Measurements from ENCODE around the gene C1S. TPM values are rescaled to one million over a fixed set of nuclear protein-coding genes. Genes with fewer than 3 reads are reported as not detected.
A peak's percentile ranks its signal among the peaks of the same experiment; 100 is the strongest.

Gene C1S
- total RNA-seq, 5 donors from 2014 or later (not counting 1 experiment from before 2014, with no cell fraction given) = 1.5 to 5.0 (median 4.5) TPM

DNA sequence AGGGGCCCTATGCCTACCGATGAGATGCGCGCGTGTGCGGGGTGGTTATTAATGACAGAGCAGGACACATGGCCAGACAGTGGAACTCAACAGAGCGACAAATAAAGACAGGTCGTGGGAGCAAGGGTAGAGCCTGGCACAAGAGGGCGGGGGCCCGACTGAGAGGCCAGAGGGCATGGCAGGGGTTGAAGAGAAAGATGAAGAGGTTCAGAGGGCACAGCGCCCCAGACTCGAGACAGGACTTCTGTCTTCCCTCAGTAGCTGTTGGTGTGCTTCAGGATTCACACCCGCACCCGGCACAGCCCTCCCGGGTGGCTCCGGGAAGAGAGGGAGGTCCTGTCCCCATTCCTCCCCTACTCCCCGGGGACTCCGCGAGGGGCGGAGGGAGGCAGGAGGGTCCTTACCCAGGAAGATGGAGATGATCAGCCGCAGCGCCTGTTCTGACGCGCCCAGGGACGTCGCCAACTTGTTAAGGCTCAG is 42.6 kb upstream of the C1S start:
- peaks cover 13% of the 10 kb centered on the region for H3K36me3 Mint-ChIP-seq
- CTCF ChIA-PET = interaction anchor here (0.6 to 1.7 kb wide), 22 partner anchors 8 to 460 kb away, joined by 3 to 16 read pairs (median 4); partner anchors contain the start of genes SPSB2 (in 2 of the 2), C12orf57 (in 1 of the 2), COPS7A (in 1 of the 2) and RNU7-1 (in 1 of the 2)
- WGBS (ENCODE audit: insufficient coverage) = 9% methylated on average over 21 of the region's 25 CpGs

DNA sequence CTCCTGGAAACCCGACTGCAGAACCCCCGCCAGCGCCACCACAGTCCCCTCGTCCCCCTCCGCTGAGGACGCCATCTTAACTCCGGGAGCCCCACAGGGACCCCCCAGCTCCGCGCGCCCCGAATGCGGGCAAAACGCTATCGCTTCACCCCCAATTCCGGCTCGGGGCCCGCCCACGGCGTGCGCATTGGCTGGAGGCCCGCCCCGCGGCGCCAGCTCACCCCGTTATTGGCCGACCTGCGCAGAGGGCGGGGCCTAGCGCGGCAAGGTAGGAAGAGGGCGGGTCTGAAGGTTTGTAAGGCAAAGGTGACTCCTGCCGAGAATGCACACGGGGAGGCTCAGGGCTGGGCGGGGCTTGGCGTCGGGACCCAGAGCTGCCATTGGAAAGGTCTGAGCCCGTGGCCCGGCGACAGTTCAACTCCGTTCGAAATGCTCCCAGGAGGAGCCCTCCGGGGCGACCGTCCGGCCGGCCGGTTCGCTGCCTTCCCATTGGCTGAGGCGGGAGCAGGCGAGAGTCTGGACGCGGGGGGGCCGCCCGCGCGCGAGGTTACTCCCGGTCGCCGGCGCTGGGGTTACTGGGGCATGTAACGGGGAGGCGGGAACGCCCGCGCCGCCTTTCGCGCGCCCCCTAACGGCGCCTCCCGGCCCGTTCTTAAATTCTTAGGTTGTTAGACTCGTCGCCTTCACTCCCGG is 42.0 kb upstream of the C1S start, which contains the start of gene LPCAT3:
Gene LPCAT3 (minus strand): TSS at position 127 of the 693 bp plus-strand sequence. CDS start 52 bp downstream, at position 75.
- WGBS (ENCODE audit: insufficient coverage) = 0% methylated on average over 76 of the region's 77 CpGs
- Histone ChIP-seq H3K4me1 (ENCODE audit: control insufficient read depth in 1 of 2, extremely low read depth in 1 of 2, insufficient read depth in 2 of 2, low read length in 2 of 2) (peaks cover 9 to 21% of the 10 kb centered on the region in 2 experiments), H3K9me3 (no peaks in the 10 kb centered on the region), H3K27me3 (replicated peaks in 1 of 2; ENCODE audit: control insufficient read depth in 2 of 2, extremely low read depth in 1 of 2, insufficient read depth in 2 of 2, low read length in 1 of 2) (no peaks in the 10 kb centered on the region), H3K4me3 (ENCODE audit: control insufficient read depth in 1 of 2, extremely low read depth in 1 of 2, low read length in 1 of 2) (peak within 1 kb of the TSS; percentile 95 to 96), H3K36me3 (ENCODE audit: control insufficient read depth in 2 of 2, extremely low read depth in 1 of 2, insufficient read depth in 1 of 2, low read length in 1 of 2) (peaks cover 0 to 12% of the 10 kb centered on the region in 2 donors), H3K27ac (ENCODE audit: low read length) (peak within 1 kb of the TSS; percentile 86)
- Mint-ChIP-seq H3K27me3 (no peaks in the 10 kb centered on the region), H3K4me3 (peak within 1 kb of the TSS; percentile 89 to 98 (median 91)), H3K36me3 (peaks cover 8% of the 10 kb centered on the region), H3K27ac (peak within 1 kb of the TSS; percentile 80), H3K4me1 (peaks cover 29 to 30% (median 30%) of the 10 kb centered on the region in 3 donors), H3K9me3 (no peaks in the 10 kb centered on the region)
- DNase-seq = peak; percentile 93 to 99 (median 96)
- ChIA-PET POLR2A (interaction anchor here in 1 of 2 donors (1.0 to 1.4 kb wide), 4 partner anchors 13 to 166 kb away, joined by 4 to 6 read pairs (median 4); partner anchors contain the start of genes C12orf57, RNU7-1 and USP5), CTCF (interaction anchor here (0.6 to 1.7 kb wide), 21 partner anchors 8 to 461 kb away, joined by 3 to 16 read pairs (median 4); partner anchors contain the start of genes SPSB2 (in 2 of the 2), C12orf57 (in 1 of the 2), COPS7A (in 1 of the 2) and RNU7-1 (in 1 of the 2))
- ATAC-seq (replicated peaks in 1 of 4) = peak; percentile 94 to 98 (median 97)

More for the DNA sequence above, 42.6 kb upstream of the C1S start:
- Histone ChIP-seq H3K4me1 (ENCODE audit: control insufficient read depth in 1 of 2, extremely low read depth in 1 of 2, insufficient read depth in 2 of 2, low read length in 2 of 2) (peaks cover 9 to 21% of the 10 kb centered on the region in 2 experiments), H3K27ac (ENCODE audit: low read length) (peak overlapping the region; percentile 86), H3K36me3 (ENCODE audit: control insufficient read depth in 2 of 2, extremely low read depth in 1 of 2, insufficient read depth in 1 of 2, low read length in 1 of 2) (peaks cover 0 to 18% of the 10 kb centered on the region in 2 donors), H3K9me3 (no peaks in the 10 kb centered on the region), H3K4me3 (ENCODE audit: control insufficient read depth in 1 of 2, extremely low read depth in 1 of 2, low read length in 1 of 2) (peak overlapping the region; percentile 95 to 96), H3K27me3 (replicated peaks in 1 of 2; ENCODE audit: control insufficient read depth in 2 of 2, extremely low read depth in 1 of 2, insufficient read depth in 2 of 2, low read length in 1 of 2) (no peaks in the 10 kb centered on the region)
- H3K27me3 Mint-ChIP-seq = no peaks in the 10 kb centered on the region
- ATAC-seq (replicated peaks in 1 of 4) = peak in 3 of 4 experiments; percentile 1 to 3 (median 2)
- peak overlapping the region; percentile 89 to 98 (median 91) for H3K4me3 Mint-ChIP-seq
- H3K4me1 Mint-ChIP-seq = peaks cover 29 to 35% (median 32%) of the 10 kb centered on the region in 3 donors
- POLR2A ChIA-PET = interaction anchor here (0.6 to 1.4 kb wide), 5 partner anchors 12 to 165 kb away, joined by 4 to 6 read pairs (median 5); partner anchors contain the start of genes C12orf57 (in 1 of the 2), RNU7-1 (in 1 of the 2) and USP5 (in 1 of the 2)
- no peaks in the 10 kb centered on the region for H3K9me3 Mint-ChIP-seq
- peak overlapping the region; percentile 80 for H3K27ac Mint-ChIP-seq
- peak in 2 of 35 experiments; percentile 3 for DNase-seq

DNA sequence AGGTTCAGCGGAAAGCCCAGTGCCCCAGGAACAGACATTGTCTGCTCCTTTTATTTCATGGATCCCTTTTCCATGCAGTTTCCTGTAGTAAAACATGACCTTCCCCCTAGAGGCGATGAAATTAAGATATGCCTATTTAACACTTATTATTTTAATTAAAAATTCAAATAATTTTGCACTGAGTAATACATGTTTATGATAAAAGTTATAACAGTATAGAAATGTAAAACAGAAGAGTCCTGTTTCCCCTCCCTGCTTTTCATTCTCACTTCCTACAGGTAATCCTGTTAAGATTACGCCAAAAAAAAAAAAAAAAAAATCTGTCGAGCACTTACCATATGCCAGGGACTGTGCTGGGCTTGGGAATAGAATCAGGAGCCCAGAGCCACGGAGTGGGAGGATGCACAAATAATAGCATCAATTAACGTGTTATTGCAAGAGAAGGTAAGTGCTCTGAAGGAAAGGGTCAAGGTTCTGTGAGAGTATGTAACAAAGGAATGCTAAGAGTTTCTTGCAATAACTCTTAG is 41.4 kb upstream of the C1S start:
- POLR2A ChIA-PET = interaction anchor here in 1 of 2 donors (1.0 to 1.4 kb wide), 3 partner anchors 44 to 167 kb away, joined by 4 to 5 read pairs (median 4); partner anchors contain the start of genes C12orf57, RNU7-1 and USP5
- Histone ChIP-seq H3K27me3 (replicated peaks in 1 of 2; ENCODE audit: control insufficient read depth in 2 of 2, extremely low read depth in 1 of 2, insufficient read depth in 2 of 2, low read length in 1 of 2) (no peaks in the 10 kb centered on the region), H3K36me3 (ENCODE audit: control insufficient read depth in 2 of 2, extremely low read depth in 1 of 2, insufficient read depth in 1 of 2, low read length in 1 of 2) (peaks cover 0 to 8% of the 10 kb centered on the region in 2 donors), H3K27ac (ENCODE audit: low read length) (peak overlapping the region; percentile 86), H3K4me1 (ENCODE audit: control insufficient read depth in 1 of 2, extremely low read depth in 1 of 2, insufficient read depth in 2 of 2, low read length in 2 of 2) (peaks cover 9 to 21% of the 10 kb centered on the region in 2 experiments), H3K9me3 (no peaks in the 10 kb centered on the region), H3K4me3 (ENCODE audit: control insufficient read depth in 1 of 2, extremely low read depth in 1 of 2, low read length in 1 of 2) (peak overlapping the region; percentile 95 to 96)
- H3K27me3 Mint-ChIP-seq = no peaks in the 10 kb centered on the region
- ATAC-seq (replicated peaks in 1 of 4) (no peak), DNase-seq (no peak)
- CTCF ChIA-PET = interaction anchor here (0.5 to 1.7 kb wide), 7 partner anchors 54 to 146 kb away, joined by 3 to 16 read pairs (median 4); partner anchors contain the start of genes C12orf57 (in 1 of the 2), RNU7-1 (in 1 of the 2) and SPSB2 (in 1 of the 2)
- H3K36me3 Mint-ChIP-seq = peaks cover 2% of the 10 kb centered on the region
- no CpG with 5 or more reads among the region's 6 CpGs for WGBS (ENCODE audit: insufficient coverage)
- H3K4me3 Mint-ChIP-seq = peak overlapping the region; percentile 89 to 98 (median 91)
- peak overlapping the region in 1 of 2 donors; percentile 61 for H3K27ac Mint-ChIP-seq
- no peaks in the 10 kb centered on the region for H3K9me3 Mint-ChIP-seq
- H3K4me1 Mint-ChIP-seq = peaks cover 25 to 30% (median 26%) of the 10 kb centered on the region in 3 donors

DNA sequence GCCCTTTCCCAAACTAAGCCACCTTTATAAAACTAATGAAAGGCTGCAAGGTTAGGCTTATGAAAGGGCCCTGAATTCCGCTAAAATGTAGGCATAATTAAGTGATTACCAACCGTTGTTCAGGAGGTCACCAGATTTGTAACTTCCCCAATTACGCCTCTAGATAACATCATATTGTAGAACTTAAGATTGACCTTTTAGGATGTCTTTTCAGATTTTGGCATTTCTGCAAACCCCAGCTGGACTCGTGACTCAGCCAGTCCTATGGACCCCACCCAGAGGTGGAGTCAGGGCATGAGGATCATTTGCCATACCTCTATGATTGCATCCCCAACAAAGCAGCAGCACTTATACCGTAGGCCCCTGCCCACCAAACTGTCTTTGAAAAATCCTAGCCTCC is 38.6 kb upstream of the C1S start:
- H3K27ac Mint-ChIP-seq = no peak overlapping the region
- WGBS (ENCODE audit: insufficient coverage) = 60% methylated on average over 1 of the region's 5 CpGs
- no peaks in the 10 kb centered on the region for H3K9me3 ChIP-seq
- H3K27me3 ChIP-seq (replicated peaks in 1 of 2; ENCODE audit: control insufficient read depth in 2 of 2, extremely low read depth in 1 of 2, insufficient read depth in 2 of 2, low read length in 1 of 2) = no peaks in the 10 kb centered on the region
- no peak overlapping the region for H3K27ac ChIP-seq (ENCODE audit: low read length)
- H3K9me3 Mint-ChIP-seq = no peaks in the 10 kb centered on the region
- H3K4me1 Mint-ChIP-seq = peaks cover 11% of the 10 kb centered on the region in 3 donors
- DNase-seq = no peak
- H3K4me3 ChIP-seq (ENCODE audit: control insufficient read depth in 1 of 2, extremely low read depth in 1 of 2, low read length in 1 of 2) = no peak overlapping the region
- ChIA-PET POLR2A (no interaction called here), CTCF (interaction anchor here (0.5 to 1.4 kb wide), 4 partner anchors 29 to 690 kb away, joined by 3 to 5 read pairs (median 4); no protein-coding TSS in a partner anchor)
- H3K4me3 Mint-ChIP-seq = no peak overlapping the region
- no peaks in the 10 kb centered on the region for H3K27me3 Mint-ChIP-seq
- no peaks in the 10 kb centered on the region for H3K36me3 Mint-ChIP-seq
- peaks cover 7 to 17% of the 10 kb centered on the region in 2 experiments for H3K4me1 ChIP-seq (ENCODE audit: control insufficient read depth in 1 of 2, extremely low read depth in 1 of 2, insufficient read depth in 2 of 2, low read length in 2 of 2)
- no peaks in the 10 kb centered on the region for H3K36me3 ChIP-seq (ENCODE audit: control insufficient read depth in 2 of 2, extremely low read depth in 1 of 2, insufficient read depth in 1 of 2, low read length in 1 of 2)
- ATAC-seq (replicated peaks in 1 of 4) = no peak

DNA sequence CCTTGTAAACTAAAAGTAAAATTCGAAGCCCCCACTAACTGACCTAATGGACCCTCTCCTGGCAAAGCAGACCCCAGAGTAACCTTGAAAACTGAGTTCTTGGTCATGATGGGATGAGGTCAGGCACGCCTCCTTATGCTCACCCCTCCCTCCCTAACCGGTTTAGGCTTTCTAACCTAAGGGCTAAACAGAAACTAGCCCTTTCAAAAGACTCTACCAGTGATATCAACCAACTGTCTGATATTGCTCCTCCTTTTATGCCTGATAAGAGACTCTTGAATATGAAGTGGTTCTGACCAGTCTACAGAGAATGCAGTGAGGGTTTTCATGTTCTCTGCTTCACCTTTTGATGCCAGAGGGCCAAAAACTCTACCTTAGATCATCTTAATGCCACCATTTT is 37.4 kb upstream of the C1S start:
- Mint-ChIP-seq H3K27ac (no peak overlapping the region), H3K4me1 (peaks cover 0 to 2% (median 1%) of the 10 kb centered on the region in 3 donors), H3K36me3 (no peaks in the 10 kb centered on the region), H3K27me3 (no peaks in the 10 kb centered on the region), H3K4me3 (no peak overlapping the region), H3K9me3 (no peaks in the 10 kb centered on the region)
- Histone ChIP-seq H3K36me3 (ENCODE audit: control insufficient read depth in 2 of 2, extremely low read depth in 1 of 2, insufficient read depth in 1 of 2, low read length in 1 of 2) (no peaks in the 10 kb centered on the region), H3K4me1 (ENCODE audit: control insufficient read depth in 1 of 2, extremely low read depth in 1 of 2, insufficient read depth in 2 of 2, low read length in 2 of 2) (peaks cover 0 to 7% of the 10 kb centered on the region in 2 experiments), H3K9me3 (no peaks in the 10 kb centered on the region), H3K4me3 (ENCODE audit: control insufficient read depth in 1 of 2, extremely low read depth in 1 of 2, low read length in 1 of 2) (no peak overlapping the region), H3K27ac (ENCODE audit: low read length) (no peak overlapping the region), H3K27me3 (replicated peaks in 1 of 2; ENCODE audit: control insufficient read depth in 2 of 2, extremely low read depth in 1 of 2, insufficient read depth in 2 of 2, low read length in 1 of 2) (no peaks in the 10 kb centered on the region)
- ChIA-PET POLR2A (no interaction called here), CTCF (no interaction called here)
- ATAC-seq (replicated peaks in 1 of 4) = no peak
- WGBS (ENCODE audit: insufficient coverage) = no CpG with 5 or more reads among the region's 3 CpGs
- no peak for DNase-seq
